Measurements from ENCODE around the gene TSHZ1. TPM values are rescaled to one million over a fixed set of nuclear protein-coding genes. Genes with fewer than 3 reads are reported as not detected.
"Not testable (repeated sequence)": the region's sequence is repeated elsewhere in the genome, so short reads cannot be mapped to it uniquely, and the experiment has no call there.

TSHZ1 gene
- polyA plus RNA-seq, 2 of the 4 experiments (the other 2 are of a cell fraction): 2.2 to 3.0 TPM

GRCh38 chr18:75323821-75324585, 113.4 kb downstream of the TSHZ1 start:
- DNase-seq (ENCODE audit: low read depth in 1 of 2, low spot score in 1 of 2) (no peak), ATAC-seq (no peak), FAIRE-seq (no peak)
- WGBS (ENCODE audit: missing lambda C conversion rate): 36% methylated on average over 8 of the region's 8 CpGs
- POLR2A ChIA-PET: no interaction called here
- CTCF ChIA-PET: no interaction called here
- Histone ChIP-seq H3K4me3 (no peak overlapping the region), H3K27ac (no peak overlapping the region), H3K4me1 (no peaks in the 10 kb centered on the region), H3K9me3 (0 out of 3 replicates have a peak, but pooled peaks cover 14% of the 10 kb centered on the region), H3K4me2 (no peak overlapping the region)
- TF ChIP-seq ZC3H11A (IDR thresholded peaks at IDR 0.05): no peak
- TF ChIP-seq BCL3 (IDR thresholded peaks at IDR 0.05): no peak
- no peak for TF ChIP-seq FOSB (CRISPR knock-in tag; IDR thresholded peaks at IDR 0.05)
- TF ChIP-seq SMC3 (IDR thresholded peaks at IDR 0.05): no peak
- no peak for TF ChIP-seq JUNB (IDR thresholded peaks at IDR 0.05)
- TF ChIP-seq EHMT2 (IDR thresholded peaks at IDR 0.05; ENCODE audit: low read depth): no peak
- TF ChIP-seq TP53 (CRISPR knock-in tag; IDR thresholded peaks at IDR 0.05): no peak
- TF ChIP-seq MYC (IDR thresholded peaks at IDR 0.05; ENCODE audit: borderline replicate concordance, low read length): no peak

GRCh38 chr18:75324686-75325257, 114.2 kb downstream of the TSHZ1 start:
- ChIA-PET CTCF (no interaction called here), POLR2A (no interaction called here)
- H3K4me2 ChIP-seq: no peak overlapping the region
- no peak for TF ChIP-seq ZSCAN20 (CRISPR knock-in tag; IDR thresholded peaks at IDR 0.05)
- no peak for TF ChIP-seq ESRRA (IDR thresholded peaks at IDR 0.05; ENCODE audit: borderline replicate concordance, low read length)
- TF ChIP-seq FOXS1 (CRISPR knock-in tag; IDR thresholded peaks at IDR 0.05): no peak
- TF ChIP-seq BHLHE40 (IDR thresholded peaks at IDR 0.05; ENCODE audit: low read depth, low read length): no peak
- no peak for TF ChIP-seq SREBF2 (IDR thresholded peaks at IDR 0.05)
- TF ChIP-seq KDM5A (IDR thresholded peaks at IDR 0.05): no peak
- no peak for TF ChIP-seq RARB (CRISPR knock-in tag; IDR thresholded peaks at IDR 0.05)
- TF ChIP-seq FOSB (CRISPR knock-in tag; IDR thresholded peaks at IDR 0.05): no peak
- no peak for TF ChIP-seq HOXA7 (CRISPR knock-in tag; IDR thresholded peaks at IDR 0.05)
- no peak for TF ChIP-seq BCL3 (IDR thresholded peaks at IDR 0.05)
- TF ChIP-seq HOXB5 (CRISPR knock-in tag; IDR thresholded peaks at IDR 0.05): no peak
- no peak for TF ChIP-seq MAX (IDR thresholded peaks at IDR 0.05)
- H3K4me1 ChIP-seq: no peaks in the 10 kb centered on the region
- DNase-seq (ENCODE audit: low read depth in 1 of 2, low spot score in 1 of 2): no peak
- ATAC-seq: no peak
- FAIRE-seq: no peak
- no peak overlapping the region for H3K27ac ChIP-seq
- H3K4me3 ChIP-seq: no peak overlapping the region
- 19% methylated on average over 2 of the region's 2 CpGs for WGBS (ENCODE audit: missing lambda C conversion rate)
- H3K9me3 ChIP-seq: 0 out of 3 replicates have a peak, but pooled peaks cover 14% of the 10 kb centered on the region

- CTCF ChIA-PET; ATAC-seq; POLR2A ChIA-PET; DNase-seq (ENCODE audit: low read depth in 1 of 2, low spot score in 1 of 2); H3K4me1 ChIP-seq; H3K27ac ChIP-seq; H3K4me2 ChIP-seq; FAIRE-seq; H3K4me3 ChIP-seq: not testable (repeated sequence)
- 57% methylated on average over 2 of the region's 2 CpGs for WGBS (ENCODE audit: missing lambda C conversion rate)
- 0 out of 3 replicates have a peak, but pooled peaks cover 14% of the 10 kb centered on the region for H3K9me3 ChIP-seq
Observed at GRCh38 chr18:75329753-75330152, 119.2 kb downstream of the TSHZ1 start.
